ENCODE data around the gene ZNF771. TPM values are rescaled to one million over a fixed set of nuclear protein-coding genes. Genes with fewer than 3 reads are reported as not detected.

ZNF771 gene
- total RNA-seq, 1 experiment from 2014 or later: 11.0 TPM

- RAD21 ChIA-PET (ENCODE audit: low non-redundant PET in 1 of 2, low total read pairs in 2 of 2, uncharacterized antibody in 2 of 2, unreplicated experiment in 2 of 2): no interaction called here
- POLR2A ChIA-PET: no interaction called here
- Histone ChIP-seq H3K36me3 (ENCODE audit: control insufficient read depth in 1 of 2, insufficient read depth in 2 of 2, low read length in 2 of 2) (peaks cover 14 to 16% of the 10 kb centered on the region in 2 experiments), H3K4me2 (ENCODE audit: low read length) (peak overlapping the region; percentile 92), H3K27me3 (ENCODE audit: insufficient read depth, low read length) (no peaks in the 10 kb centered on the region), H3K9me3 (ENCODE audit: control insufficient read depth in 1 of 2, insufficient read depth in 1 of 2, low read depth in 1 of 2, low read length in 2 of 2) (no peaks in the 10 kb centered on the region), H3K9me2 (ENCODE audit: insufficient read depth) (no peaks in the 10 kb centered on the region), H3K4me3 (replicated peaks in 1 of 2; ENCODE audit: low read depth in 1 of 2, low read length in 2 of 2) (peak overlapping the region; percentile 79 to 87), H3K9ac (ENCODE audit: low read length) (peak overlapping the region; percentile 82), H3K27ac (ENCODE audit: low read depth, low read length) (no peak overlapping the region), H3K4me1 (ENCODE audit: control insufficient read depth in 1 of 2, insufficient read depth in 2 of 2, low read length in 2 of 2) (peaks cover 18 to 30% of the 10 kb centered on the region in 2 experiments), H4K20me1 (ENCODE audit: insufficient read depth) (no peaks in the 10 kb centered on the region), H2AFZ (ENCODE audit: low read depth, low read length, poor library complexity, severe bottlenecking) (no peak overlapping the region), H3K79me2 (ENCODE audit: insufficient read depth, low read length) (peaks cover 65% of the 10 kb centered on the region)
- TF ChIP-seq, protein P1, sequence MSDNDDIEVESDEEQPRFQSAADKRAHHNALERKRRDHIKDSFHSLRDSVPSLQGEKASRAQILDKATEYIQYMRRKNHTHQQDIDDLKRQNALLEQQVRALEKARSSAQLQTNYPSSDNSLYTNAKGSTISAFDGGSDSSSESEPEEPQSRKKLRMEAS (IDR thresholded peaks at IDR 0.05): no peak
- TF ChIP-seq YY1 (IDR thresholded peaks at IDR 0.05; ENCODE audit: extremely low read depth, insufficient replicate concordance, low read depth, low read length): no peak
- no peak for TF ChIP-seq FOSL1 (IDR thresholded peaks at IDR 0.05; ENCODE audit: low read depth)
- TF ChIP-seq EGR1 (IDR thresholded peaks at IDR 0.05; ENCODE audit: low read depth): no peak
- DNase-seq (ENCODE audit: low read depth, low spot score) (no peak), ATAC-seq (no peak)
- CTCF ChIA-PET: no interaction called here
- intact Hi-C loops (cut with micrococcal nuclease): no loop called here
- BruUV-seq (replicated peaks): no TSS peak
These were observed 39.1 kb upstream of the ZNF771 start for GRCh38 chr16:30368122-30368791.

- BruUV-seq (replicated peaks): no TSS peak
- Histone ChIP-seq H3K36me3 (ENCODE audit: control insufficient read depth in 1 of 2, insufficient read depth in 2 of 2, low read length in 2 of 2) (peaks cover 14% of the 10 kb centered on the region in 2 experiments), H3K79me2 (ENCODE audit: insufficient read depth, low read length) (peaks cover 60% of the 10 kb centered on the region), H3K27ac (ENCODE audit: low read depth, low read length) (peak overlapping the region; percentile 84; the same call in 1 of the 2 replicates), H3K9ac (ENCODE audit: low read length) (peak overlapping the region; percentile 82), H3K4me1 (ENCODE audit: control insufficient read depth in 1 of 2, insufficient read depth in 2 of 2, low read length in 2 of 2) (peaks cover 18 to 30% of the 10 kb centered on the region in 2 experiments), H3K9me3 (ENCODE audit: control insufficient read depth in 1 of 2, insufficient read depth in 1 of 2, low read depth in 1 of 2, low read length in 2 of 2) (no peaks in the 10 kb centered on the region), H3K27me3 (ENCODE audit: insufficient read depth, low read length) (no peaks in the 10 kb centered on the region), H3K9me2 (ENCODE audit: insufficient read depth) (no peaks in the 10 kb centered on the region), H4K20me1 (ENCODE audit: insufficient read depth) (no peaks in the 10 kb centered on the region), H3K4me3 (replicated peaks in 1 of 2; ENCODE audit: low read depth in 1 of 2, low read length in 2 of 2) (peak overlapping the region; percentile 79 to 87), H2AFZ (ENCODE audit: low read depth, low read length, poor library complexity, severe bottlenecking) (no peak overlapping the region), H3K4me2 (ENCODE audit: low read length) (peak overlapping the region; percentile 92)
- no peak for DNase-seq (ENCODE audit: low read depth, low spot score)
- CTCF ChIA-PET: no interaction called here
- TF ChIP-seq ZFX (IDR thresholded peaks at IDR 0.05): no peak
- TF ChIP-seq SRF (IDR thresholded peaks at IDR 0.05; ENCODE audit: low read depth): no peak
- TF ChIP-seq, protein P2, sequence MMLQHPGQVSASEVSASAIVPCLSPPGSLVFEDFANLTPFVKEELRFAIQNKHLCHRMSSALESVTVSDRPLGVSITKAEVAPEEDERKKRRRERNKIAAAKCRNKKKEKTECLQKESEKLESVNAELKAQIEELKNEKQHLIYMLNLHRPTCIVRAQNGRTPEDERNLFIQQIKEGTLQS (IDR thresholded peaks at IDR 0.05): no peak
- TF ChIP-seq JUND (IDR thresholded peaks at IDR 0.05): no peak
- no peak for TF ChIP-seq EZH2 (IDR thresholded peaks at IDR 0.05)
- TF ChIP-seq EZH2phosphoT487 (IDR thresholded peaks at IDR 0.05; ENCODE audit: borderline replicate concordance): no peak
- no peak for TF ChIP-seq POLR2A (IDR thresholded peaks at IDR 0.05; ENCODE audit: borderline replicate concordance, extremely low read depth, insufficient read depth, insufficient read length)
- no peak for TF ChIP-seq YY1 (IDR thresholded peaks at IDR 0.05; ENCODE audit: extremely low read depth, insufficient replicate concordance, low read depth, low read length)
- no peak for TF ChIP-seq CBX3 (IDR thresholded peaks at IDR 0.05; ENCODE audit: low read depth)
- no peak for TF ChIP-seq RAD21 (IDR thresholded peaks at IDR 0.05; ENCODE audit: low read depth)
- no peak for TF ChIP-seq ZNF274 (IDR thresholded peaks at IDR 0.05; ENCODE audit: low read depth, low read length)
- no peak for TF ChIP-seq CEBPB (IDR thresholded peaks at IDR 0.05; ENCODE audit: low read depth)
- TF ChIP-seq SIN3A (IDR thresholded peaks at IDR 0.05; ENCODE audit: low read depth): no peak
- TF ChIP-seq ZBTB33 (IDR thresholded peaks at IDR 0.05; ENCODE audit: extremely low read depth, insufficient replicate concordance, low read length): no peak
- no peak for TF ChIP-seq TCF7L2 (IDR thresholded peaks at IDR 0.05; ENCODE audit: borderline replicate concordance, extremely low read depth, insufficient read depth, insufficient read length)
- TF ChIP-seq ELF1 (IDR thresholded peaks at IDR 0.05; ENCODE audit: borderline replicate concordance, low read depth): no peak
- no peak for TF ChIP-seq SP1 (IDR thresholded peaks at IDR 0.05; ENCODE audit: low read depth)
- no peak for TF ChIP-seq POLR2AphosphoS5 (IDR thresholded peaks at IDR 0.05; ENCODE audit: low read depth, low read length)
- POLR2A ChIA-PET: no interaction called here
- RAD21 ChIA-PET (ENCODE audit: low non-redundant PET in 1 of 2, low total read pairs in 2 of 2, uncharacterized antibody in 2 of 2, unreplicated experiment in 2 of 2): no interaction called here
- intact Hi-C loops (cut with micrococcal nuclease): no loop called here
- ATAC-seq: no peak
These were observed 38.7 kb upstream of the ZNF771 start for GRCh38 chr16:30368792-30369090.
